H1 (cell line): Measurements from ENCODE around the gene PLEKHM1. TPM values are rescaled to one million over a fixed set of nuclear protein-coding genes. Genes with fewer than 3 reads are reported as not detected.

Experiments
- CTCF ChIA-PET: fragments of 300-600 bp; sonication (Branson Sonifier 250); formaldehyde crosslinking; loops from one replicate; lab custom pipeline; 2021; ENCODE audit not compliant: partially characterized antibody; lab: Charles Lee
- POLR2A ChIA-PET: fragments of 300-600 bp; sonication (Branson Sonifier 250); formaldehyde crosslinking; loops from one replicate; lab custom pipeline; 2021; ENCODE audit warnings: inconsistent platforms; ENCODE audit not compliant: partially characterized antibody; lab: Charles Lee
- DNase-seq, 2 experiments: peaks; one replicate each; pipeline versions ENCODE4 v3.0.0 to v3.0.0-alpha.2; 2010 to 2022; ENCODE audit warnings: low spot score in 2 of 2, low read depth in 1 of 2, mixed read lengths in 1 of 2
- FAIRE-seq: peaks from 2 replicates; lab custom pipeline; 2011; peaks lifted over from hg19 to GRCh38; lab: Jason Lieb, UNC
- H2AFZ ChIP-seq: 2 replicates; pipeline ENCODE4 v1.8.1; 2012; ENCODE audit warnings: low read length, inconsistent platforms
- H2AK5ac ChIP-seq: 2 replicates; pipeline ENCODE4 v1.6.1; 2013; ENCODE audit warnings: low read depth, low read length
- H2BK120ac ChIP-seq: replicated peaks from 2 replicates; pipeline ENCODE3; 2013; ENCODE audit warnings: low read depth, low read length, inconsistent platforms
- H2BK12ac ChIP-seq: 2 replicates; pipeline ENCODE4 v1.6.1; 2013; ENCODE audit warnings: low read depth, low read length
- H2BK15ac ChIP-seq: 2 replicates; pipeline ENCODE4 v1.6.1; 2013; ENCODE audit warnings: low read length
- H2BK20ac ChIP-seq: 2 replicates; pipeline ENCODE4 v1.6.1; 2013; ENCODE audit warnings: low read length
- H2BK5ac ChIP-seq: 2 replicates; pipeline ENCODE4 v1.6.1; 2013; ENCODE audit warnings: low read depth, low read length
- H3K14ac ChIP-seq: 2 replicates; pipeline ENCODE4 v1.6.1; 2013; ENCODE audit warnings: inconsistent platforms; ENCODE audit not compliant: insufficient read length
- H3K18ac ChIP-seq: 2 replicates; pipeline ENCODE4 v1.6.1; 2013; ENCODE audit warnings: low read length; ENCODE audit errors: extremely low read depth
- H3K23ac ChIP-seq: 2 replicates; pipeline ENCODE4 v1.6.1; 2013; ENCODE audit warnings: inconsistent platforms; ENCODE audit not compliant: insufficient read length
- H3K23me2 ChIP-seq: 2 replicates; pipeline ENCODE4 v1.6.1; 2013; ENCODE audit warnings: low read depth, low read length
- H3K27ac ChIP-seq: 2 replicates; pipeline ENCODE4 v1.6.1; 2011; ENCODE audit warnings: low read depth, low read length, inconsistent platforms
- H3K27me3 ChIP-seq, 4 experiments: replicated peaks in 1 of 4; 1 replicate in 1 of 4; 2 replicates in 3 of 4; pipeline versions ENCODE4 v1.6.1 to v1.8.1; 2011 to 2013; ENCODE audit warnings: low read length in 3 of 4, mild to moderate bottlenecking in 3 of 4, inconsistent platforms in 2 of 4, mixed read lengths in 2 of 4, moderate library complexity in 1 of 4; ENCODE audit not compliant: control insufficient read depth in 3 of 4, insufficient read depth in 3 of 4; ENCODE audit errors: extremely low read depth in 1 of 4
- H3K36me3 ChIP-seq, 4 experiments: 2 replicates each; pipeline versions ENCODE4 v1.6.1 to v1.8.1; 2011 to 2013; ENCODE audit warnings: mild to moderate bottlenecking in 4 of 4, low read length in 3 of 4, moderate library complexity in 2 of 4, control low read depth in 1 of 4, inconsistent platforms in 1 of 4; ENCODE audit not compliant: insufficient read depth in 4 of 4, control insufficient read depth in 2 of 4
- H3K4ac ChIP-seq: replicated peaks from 2 replicates; pipeline ENCODE3; 2013; ENCODE audit warnings: low read length, low read depth, mixed read lengths, inconsistent platforms; ENCODE audit not compliant: insufficient read length
- H3K4me1 ChIP-seq, 4 experiments: replicated peaks in 1 of 4; 1 replicate in 1 of 4; 2 replicates in 3 of 4; pipeline versions ENCODE4 v1.6.1 to v1.8.1; 2011 to 2013; ENCODE audit warnings: low read length in 3 of 4, inconsistent platforms in 2 of 4, mixed read lengths in 1 of 4; ENCODE audit not compliant: insufficient read depth in 4 of 4, control insufficient read depth in 3 of 4
- H3K4me2 ChIP-seq, 2 experiments: 2 replicates each; pipeline versions ENCODE4 v1.6.1 to v1.8.1; 2011 to 2013; ENCODE audit warnings: low read depth in 2 of 2, low read length in 2 of 2, control low read depth in 1 of 2, inconsistent platforms in 1 of 2, mild to moderate bottlenecking in 1 of 2; ENCODE audit not compliant: insufficient read depth in 1 of 2
- H3K4me3 ChIP-seq, 4 experiments: fragments of 200-600, 300-600 bp in 1 of 4; sonication (generic), shearing (Covaris generic), sonication (Bioruptor Twin) in 1 of 4; 2 replicates each; pipeline versions ENCODE4 v1.5.1 to v1.8.1; 2011 to 2016; ENCODE audit warnings: low read length in 4 of 4, low read depth in 3 of 4, control low read depth in 2 of 4, inconsistent platforms in 2 of 4, mild to moderate bottlenecking in 2 of 4, mixed read lengths in 1 of 4, moderate library complexity in 1 of 4; ENCODE audit not compliant: insufficient read depth in 2 of 4; ENCODE audit errors: extremely low read depth in 1 of 4
- H3K56ac ChIP-seq: replicated peaks from 2 replicates; pipeline ENCODE3; 2013; ENCODE audit warnings: low read depth, mild to moderate bottlenecking, mixed read lengths, low read length, inconsistent platforms; ENCODE audit not compliant: insufficient read length
- H3K79me1 ChIP-seq: 2 replicates; pipeline ENCODE4 v1.6.1; 2013; ENCODE audit warnings: low read depth, low read length, control low read depth
- H3K79me2 ChIP-seq, 2 experiments: 2 replicates each; pipeline versions ENCODE4 v1.6.1 to v1.8.1; 2012 to 2013; ENCODE audit warnings: low read length in 2 of 2, mild to moderate bottlenecking in 2 of 2, inconsistent platforms in 1 of 2; ENCODE audit not compliant: insufficient read depth in 2 of 2, control insufficient read depth in 1 of 2
- H3K9ac ChIP-seq, 4 experiments: replicated peaks in 1 of 4; 1 replicate in 1 of 4; 2 replicates in 3 of 4; pipeline versions ENCODE4 v1.6.1 to v1.8.1; 2011 to 2013; ENCODE audit warnings: low read depth in 3 of 4, low read length in 3 of 4, control low read depth in 2 of 4, mild to moderate bottlenecking in 2 of 4, moderate library complexity in 2 of 4, inconsistent platforms in 1 of 4; ENCODE audit errors: extremely low read depth in 1 of 4
- H3K9me3 ChIP-seq, 2 experiments: 2 replicates each; pipeline versions ENCODE4 v1.6.1 to v1.8.1; 2012 to 2013; ENCODE audit warnings: mild to moderate bottlenecking in 2 of 2, moderate library complexity in 2 of 2, control low read depth in 1 of 2, inconsistent platforms in 1 of 2, low read depth in 1 of 2, low read length in 1 of 2, mixed read lengths in 1 of 2; ENCODE audit not compliant: insufficient read depth in 2 of 2
- H4K20me1 ChIP-seq, 2 experiments: replicated peaks in 1 of 2; 2 replicates each; pipeline versions ENCODE3 to v1.8.1; 2011 to 2013; ENCODE audit warnings: inconsistent platforms in 2 of 2, low read length in 2 of 2, mild to moderate bottlenecking in 1 of 2; ENCODE audit not compliant: insufficient read depth in 2 of 2, control insufficient read depth in 1 of 2
- H4K5ac ChIP-seq: 2 replicates; pipeline ENCODE4 v1.6.1; 2013; ENCODE audit warnings: low read length, low read depth, mixed read lengths, inconsistent platforms; ENCODE audit not compliant: insufficient read length
- H4K8ac ChIP-seq: 2 replicates; pipeline ENCODE4 v1.8.0; 2013; ENCODE audit warnings: mild to moderate bottlenecking, moderate library complexity, low read length, inconsistent platforms; ENCODE audit not compliant: insufficient read depth; ENCODE audit errors: extremely low read depth
- H4K91ac ChIP-seq: replicated peaks from 2 replicates; pipeline ENCODE3; 2013; ENCODE audit warnings: low read length, mixed read lengths, inconsistent platforms; ENCODE audit not compliant: insufficient read length
- BCL11A ChIP-seq, 2 experiments: IDR thresholded peaks; one replicate each; pipeline ENCODE4 v1.6.1; 2011; ENCODE audit warnings: low read depth in 2 of 2, low read length in 2 of 2, mild to moderate bottlenecking in 2 of 2
- BRCA1 ChIP-seq: IDR thresholded peaks from 2 replicates; pipeline ENCODE4 v1.6.1; 2012; ENCODE audit warnings: low read depth, low read length, improper control_type of control experiment
- CHD1 ChIP-seq: IDR thresholded peaks from 2 replicates; pipeline ENCODE4 v1.6.1; 2012; ENCODE audit warnings: low read depth, low read length, improper control_type of control experiment
- CREB1 ChIP-seq: IDR thresholded peaks from 2 replicates; pipeline ENCODE4 v1.6.1; 2012; ENCODE audit warnings: inconsistent platforms
- EZH2 ChIP-seq: fragments of 200-600 bp; sonication (generic); IDR thresholded peaks from 2 replicates; pipeline ENCODE4 v1.7.1; 2012; ENCODE audit warnings: low read depth, mild to moderate bottlenecking, moderate library complexity, low read length, inconsistent platforms; ENCODE audit not compliant: severe bottlenecking
- FOSL1 ChIP-seq: IDR thresholded peaks from 2 replicates; pipeline ENCODE4 v1.6.1; 2011; ENCODE audit warnings: mild to moderate bottlenecking, low read depth, low read length, moderate library complexity; ENCODE audit not compliant: insufficient read depth
- MAFK ChIP-seq: IDR thresholded peaks from 2 replicates; pipeline ENCODE4 v1.6.1; 2012; ENCODE audit warnings: low read depth, mild to moderate bottlenecking, improper control_type of control experiment, low read length
- PHF8 ChIP-seq: fragments of 200-600 bp; sonication (generic); conservative IDR thresholded peaks from 2 replicates; pipeline ENCODE4 v1.7.1; 2012; ENCODE audit warnings: low read depth, mild to moderate bottlenecking, inconsistent platforms, low read length, moderate library complexity
- RAD21 ChIP-seq, 2 experiments: IDR thresholded peaks in 1 of 2; conservative IDR thresholded peaks in 1 of 2; 2 replicates each; pipeline ENCODE4 v1.6.1; 2011; ENCODE audit warnings: low read depth in 2 of 2, low read length in 2 of 2, improper control_type of control experiment in 1 of 2, inconsistent platforms in 1 of 2, mild to moderate bottlenecking in 1 of 2, moderate library complexity in 1 of 2
- RNF2 ChIP-seq: fragments of 200-900, 300-1000 bp; sonication (generic); IDR thresholded peaks from 2 replicates; pipeline ENCODE4 v1.7.1; 2016; ENCODE audit warnings: borderline replicate concordance, low read depth, mild to moderate bottlenecking, antibody characterized with exemption, low read length; ENCODE audit not compliant: poor library complexity, severe bottlenecking; ENCODE audit errors: missing control alignments
- SAP30 ChIP-seq: fragments of 300-600 bp; sonication (generic); IDR thresholded peaks from 2 replicates; pipeline ENCODE4 v1.7.1; 2012; ENCODE audit warnings: low read length, moderate library complexity, mild to moderate bottlenecking, inconsistent platforms; ENCODE audit not compliant: insufficient read depth, insufficient replicate concordance
- SIX5 ChIP-seq: IDR thresholded peaks from 2 replicates; pipeline ENCODE4 v1.6.1; 2011; ENCODE audit warnings: mild to moderate bottlenecking, low read depth, low read length
- WGBS, 2 experiments: shearing (Covaris generic) in 1 of 2; methylation state at CpG; one replicate each; pipeline versions ENCODE4 v1.1.6 to v1.1.7; 2013 to 2015; ENCODE audit warnings: low lambda C conversion rate in 2 of 2, mixed read lengths in 2 of 2, inconsistent platforms in 1 of 2, low coverage in 1 of 2, missing lambda C conversion rate in 1 of 2; ENCODE audit not compliant: insufficient replicate concordance in 2 of 2, insufficient coverage in 1 of 2, insufficient read length in 1 of 2; ENCODE audit errors: extremely low coverage in 1 of 2, missing lambda C conversion rate in 1 of 2; 5-methylcytosine and 5-hydroxymethylcytosine counted together
- polyA plus RNA-seq, 7 experiments: library from polyadenylated mRNA; depleted of rRNA in 3 of 7; stranded (reverse) in 5 of 7; unstranded in 2 of 7; fragments of >200 nt in 5 of 7; fragments of 200-250 nt in 2 of 7; gene quantifications; 1 replicate in 5 of 7; 2 replicates in 1 of 7; 4 replicates in 1 of 7; pipeline versions ENCODE4 v1.2.1 to v1.2.3, GENCODE V29; 2011 to 2013; ENCODE audit warnings: missing spikeins in 2 of 7, mixed read lengths in 2 of 7
- total RNA-seq: library from RNA; stranded (reverse); fragmentation: NEBNext Ultra II Directional; extraction: Animal tissue kit (Norgen Biotek cat#: 25700); gene quantifications from 2 replicates; pipeline ENCODE4 v1.2.1, GENCODE V29; 2021
- TF ChIP-seq, protein P1 (sequence below): IDR thresholded peaks from 2 replicates; pipeline ENCODE4 v1.6.1; 2011; ENCODE audit warnings: low read depth, mild to moderate bottlenecking, low read length; ENCODE audit not compliant: insufficient read depth

PLEKHM1 gene
- total and polyA plus RNA-seq, 2 of the 8 experiments (the other 6 are each of a cell fraction or from before 2014, with no cell fraction given), result 7.6 to 17.9 TPM

DNA sequence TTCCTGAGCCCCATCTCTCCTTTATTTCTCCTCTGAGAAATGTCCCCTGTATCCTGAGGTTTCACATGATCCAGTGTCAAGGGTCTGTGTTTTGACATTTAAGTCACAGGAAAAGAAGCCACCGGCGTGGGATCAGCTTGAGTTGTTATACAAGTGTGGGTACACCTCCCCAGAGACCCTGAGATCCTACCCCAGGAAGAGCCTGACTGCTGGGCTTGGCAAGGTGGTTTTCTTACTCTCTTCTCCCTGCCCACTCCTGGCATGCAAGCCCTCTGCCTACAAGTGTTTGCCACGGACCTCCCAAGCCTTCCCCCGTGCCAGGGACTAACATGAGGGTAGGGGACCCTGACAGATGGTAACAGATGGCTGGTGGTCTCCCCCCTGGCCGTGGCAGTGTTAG is 55.0 kb downstream of the PLEKHM1 start:
- H3K4me2 ChIP-seq, result no peak overlapping the region
- no peak overlapping the region for H3K18ac ChIP-seq
- H3K36me3 ChIP-seq, result no peaks in the 10 kb centered on the region
- no peak overlapping the region for H2BK12ac ChIP-seq
- peaks cover 5 to 24% (median 19%) of the 10 kb centered on the region in 4 experiments for H3K27me3 ChIP-seq
- H4K5ac ChIP-seq, result no peak overlapping the region
- no peak overlapping the region for H3K56ac ChIP-seq
- no peaks in the 10 kb centered on the region for H3K79me2 ChIP-seq
- ChIA-PET CTCF (interaction anchor here (0.6 to 1.2 kb wide), 2 partner anchors 9 to 15 kb away, joined by 3 read pairs; no protein-coding TSS in a partner anchor), POLR2A (no interaction called here)
- DNase-seq (no peak), FAIRE-seq (no peak)
- no peak overlapping the region for H3K23ac ChIP-seq
- no peak overlapping the region for H3K14ac ChIP-seq
- no peak overlapping the region for H2AFZ ChIP-seq
- H2BK15ac ChIP-seq, result no peak overlapping the region
- H4K8ac ChIP-seq, result no peak overlapping the region
- WGBS, 2 experiments, result 85% methylated on average over 5 of the region's 5 CpGs; no CpG with 5 or more reads in 1 of the 2 experiments
- H3K27ac ChIP-seq, result no peak overlapping the region
- no peak overlapping the region for H3K9ac ChIP-seq
- H2BK5ac ChIP-seq, result no peak overlapping the region
- peaks cover 3 to 18% (median 10%) of the 10 kb centered on the region in 4 experiments for H3K4me1 ChIP-seq
- no peak overlapping the region for H4K91ac ChIP-seq
- H3K4me3 ChIP-seq, result no peak overlapping the region
- no peak overlapping the region for H2AK5ac ChIP-seq
- no peak overlapping the region for H2BK120ac ChIP-seq
- H2BK20ac ChIP-seq, result no peak overlapping the region
- H3K23me2 ChIP-seq, result peaks cover 14% of the 10 kb centered on the region
- no peak overlapping the region for H3K4ac ChIP-seq
- H3K79me1 ChIP-seq, result no peaks in the 10 kb centered on the region
- peaks cover 0 to 2% of the 10 kb centered on the region in 2 experiments for H4K20me1 ChIP-seq
- no peaks in the 10 kb centered on the region for H3K9me3 ChIP-seq
- TF ChIP-seq SAP30, result no peak
- no peak for TF ChIP-seq SIX5
- no peak for TF ChIP-seq RAD21 (IDR thresholded peaks at IDR 0.05 in 1 of 2, conservative IDR thresholded peaks at IDR 0.05 in 1 of 2; ENCODE audit: low read depth in 2 of 2, low read length in 2 of 2)
- TF ChIP-seq, protein P1, sequence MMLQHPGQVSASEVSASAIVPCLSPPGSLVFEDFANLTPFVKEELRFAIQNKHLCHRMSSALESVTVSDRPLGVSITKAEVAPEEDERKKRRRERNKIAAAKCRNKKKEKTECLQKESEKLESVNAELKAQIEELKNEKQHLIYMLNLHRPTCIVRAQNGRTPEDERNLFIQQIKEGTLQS, result no peak
- no peak for TF ChIP-seq RNF2
- no peak for TF ChIP-seq FOSL1
- no peak for TF ChIP-seq CREB1
- TF ChIP-seq PHF8, result no peak
- TF ChIP-seq BCL11A (IDR thresholded peaks at IDR 0.05; ENCODE audit: low read depth in 2 of 2, low read length in 2 of 2), result no peak
- TF ChIP-seq EZH2, result no peak
- TF ChIP-seq CHD1, result no peak
- no peak for TF ChIP-seq BRCA1
- TF ChIP-seq MAFK, result no peak
